A375 (cell line): ENCODE results near the gene CENPVL1. TPM values are rescaled to one million over a fixed set of nuclear protein-coding genes. Genes with fewer than 3 reads are reported as not detected.

Experiments
- total RNA-seq: library from RNA; depleted of rRNA; stranded (reverse); fragments of >200 nt; shearing (Covaris generic); gene quantifications from 2 replicates; pipeline ENCODE4 v1.2.3, GENCODE V29; 2014; rRNA removed

The CENPVL1 gene
- not detected in 2 replicates for total RNA-seq

DNA sequence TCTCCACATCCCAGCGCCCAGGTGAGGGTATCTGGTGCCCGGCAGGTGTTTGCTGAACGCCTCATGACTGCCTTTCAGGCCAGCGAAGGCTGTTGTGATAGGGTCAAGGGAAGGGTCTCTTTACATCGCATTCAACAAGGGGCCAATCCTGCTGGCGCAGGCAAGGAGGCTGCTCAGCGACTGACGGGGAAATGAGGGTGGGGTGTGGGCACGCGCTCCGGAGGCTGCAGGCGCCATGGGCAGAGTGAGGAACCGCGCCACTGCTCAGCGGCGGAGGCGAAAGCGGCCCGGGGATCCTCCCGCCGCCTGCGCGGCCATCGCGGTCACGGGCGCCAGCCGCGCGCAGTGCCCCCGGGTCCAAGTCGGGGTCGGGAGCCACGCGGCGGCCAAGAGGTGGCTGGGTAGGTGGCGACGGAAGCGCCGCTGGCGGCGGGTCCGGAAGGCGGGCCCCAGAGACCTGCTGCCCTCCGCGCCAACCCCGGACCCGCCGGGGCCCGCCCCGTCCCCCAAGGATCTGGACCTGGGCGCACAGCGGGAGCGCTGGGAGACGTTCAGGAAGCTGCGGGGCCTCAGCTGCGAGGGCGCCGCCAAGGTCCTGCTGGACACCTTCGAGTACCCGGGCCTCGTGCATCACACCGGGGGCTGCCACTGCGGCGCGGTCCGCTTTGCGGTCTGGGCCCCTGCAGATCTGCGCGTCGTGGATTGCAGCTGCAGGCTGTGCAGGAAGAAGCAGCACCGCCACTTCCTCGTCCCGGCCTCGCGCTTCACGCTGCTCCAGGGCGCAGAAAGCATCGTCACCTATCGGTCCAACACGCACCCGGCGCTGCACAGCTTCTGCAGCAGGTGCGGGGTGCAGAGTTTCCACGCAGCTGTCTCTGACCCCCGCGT is at the start of gene CENPVL1:
Gene CENPVL1 (plus strand): TSS at position 236 of the 888 bp plus-strand sequence. CDS start 0 bp downstream, at position 236.

DNA sequence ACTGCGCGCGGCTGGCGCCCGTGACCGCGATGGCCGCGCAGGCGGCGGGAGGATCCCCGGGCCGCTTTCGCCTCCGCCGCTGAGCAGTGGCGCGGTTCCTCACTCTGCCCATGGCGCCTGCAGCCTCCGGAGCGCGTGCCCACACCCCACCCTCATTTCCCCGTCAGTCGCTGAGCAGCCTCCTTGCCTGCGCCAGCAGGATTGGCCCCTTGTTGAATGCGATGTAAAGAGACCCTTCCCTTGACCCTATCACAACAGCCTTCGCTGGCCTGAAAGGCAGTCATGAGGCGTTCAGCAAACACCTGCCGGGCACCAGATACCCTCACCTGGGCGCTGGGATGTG is 27.6 kb upstream of the CENPVL1 start, which contains the start of gene CENPVL2:
Gene CENPVL2 (minus strand): TSS at position 112 of the 343 bp plus-strand sequence. CDS start 0 bp downstream, at position 112.

DNA sequence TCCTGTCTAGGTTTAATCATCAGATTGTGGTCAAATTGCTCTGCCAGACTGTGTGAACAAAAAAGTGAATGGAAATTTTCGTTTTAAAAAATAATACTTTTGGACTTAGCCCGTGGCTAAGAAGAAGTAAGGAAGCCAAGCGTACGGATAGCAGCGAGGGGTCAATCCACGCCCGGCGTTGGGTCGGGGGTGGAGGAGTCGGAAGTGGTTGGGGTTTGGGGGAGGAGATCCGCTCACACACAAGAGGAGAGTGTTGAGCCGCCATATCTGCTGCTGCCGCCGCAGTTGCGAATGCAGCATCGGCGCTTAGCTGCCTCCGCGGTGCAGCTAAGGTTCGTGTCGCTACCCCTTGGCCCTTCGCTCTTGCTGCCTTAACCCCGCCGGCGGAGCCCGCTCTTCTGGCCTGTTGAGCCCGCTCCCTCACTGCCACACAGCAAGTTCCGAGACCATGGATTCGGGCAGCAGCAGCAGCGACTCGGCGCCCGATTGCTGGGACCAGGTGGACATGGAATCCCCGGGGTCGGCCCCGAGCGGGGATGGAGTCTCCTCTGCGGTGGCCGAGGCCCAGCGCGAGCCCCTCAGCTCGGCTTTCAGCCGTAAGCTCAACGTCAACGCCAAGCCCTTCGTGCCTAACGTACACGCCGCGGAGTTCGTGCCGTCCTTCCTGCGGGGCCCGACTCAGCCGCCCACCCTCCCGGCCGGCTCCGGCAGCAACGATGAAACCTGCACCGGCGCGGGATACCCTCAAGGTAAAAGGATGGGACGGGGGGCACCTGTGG is 33.1 kb downstream of the CENPVL1 start, which contains the start of gene GSPT2:
Gene GSPT2 (plus strand): TSS at position 264 of the 779 bp plus-strand sequence. CDS start 185 bp downstream, at position 449.

Other genes with a start within 250 kb of the CENPVL1 start
- gene NUDT11, start 213.9 kb upstream of the CENPVL1 start, total RNA-seq = 2.7 and 3.6 TPM in 2 replicates
- gene CENPVL3, start 91.6 kb upstream of the CENPVL1 start, total RNA-seq = 0.08 TPM in 1 of 2 replicates, not detected in the other
- not detected in 2 replicates for gene CENPVL2, start 27.7 kb upstream of the CENPVL1 start, total RNA-seq
- gene GSPT2, start 32.9 kb downstream of the CENPVL1 start, total RNA-seq = 6.6 TPM in 2 replicates
- gene MAGED1, start 183.1 kb downstream of the CENPVL1 start, total RNA-seq = 87.4 and 90.6 TPM in 2 replicates